HCT116 (cell line): Measurements from ENCODE around the gene KNSTRN. TPM values are rescaled to one million over a fixed set of nuclear protein-coding genes. Genes with fewer than 3 reads are reported as not detected.

Source experiments
- ATAC-seq: fragments of 200-7000 bp; cut with Tn5 transposase; 2 replicates; pipeline ENCODE4 v1.9.1; 2020; ENCODE audit warnings: mild to moderate bottlenecking, moderate library complexity
- BruUV-seq: library from RNA; stranded (reverse); fragments of 400-500 nt; replicated peaks from 2 replicates; lab custom pipeline; 2021; lab: Mats Ljungman, UMichigan
- CTCF ChIA-PET: fragments of 300-600 bp; sonication (Branson Sonifier 250); formaldehyde crosslinking; loops from one replicate; lab custom pipeline; 2021; ENCODE audit warnings: antibody characterized with exemption; lab: Charles Lee
- POLR2A ChIA-PET: fragments of 300-600, 350-600 bp; sonication (Branson Sonifier 250); formaldehyde crosslinking; loops from one replicate; lab custom pipeline; 2021; ENCODE audit warnings: antibody characterized with exemption; lab: Charles Lee
- RAD21 ChIA-PET, 2 experiments: fragments of 300-600 bp; sonication (Branson Sonifier 250); formaldehyde crosslinking; loops; one replicate each; lab custom pipeline; 2023; ENCODE audit warnings: low total read pairs in 2 of 2; ENCODE audit not compliant: uncharacterized antibody in 2 of 2, unreplicated experiment in 2 of 2, low non-redundant PET in 1 of 2; lab: Charles Lee
- DNase-seq: peaks from one replicate; pipeline ENCODE4 v3.0.0-alpha.2; 2010; ENCODE audit warnings: low read depth, low spot score
- H2AFZ ChIP-seq: fragments of 200-600 bp; shearing (Covaris generic), sonication (generic); 2 replicates; pipeline ENCODE4 v1.6.1; 2017; ENCODE audit warnings: low read depth, mixed run types, mixed read lengths, antibody characterized with exemption, low read length; ENCODE audit not compliant: poor library complexity, severe bottlenecking
- H3K27ac ChIP-seq: 2 replicates; pipeline ENCODE4 v1.5.1; 2012; ENCODE audit warnings: low read depth, low read length
- H3K27me3 ChIP-seq: fragments of 200-600 bp; sonication (generic); 2 replicates; pipeline ENCODE4 v1.6.1; 2016; ENCODE audit warnings: mixed run types, low read length, mixed read lengths; ENCODE audit not compliant: insufficient read depth
- H3K36me3 ChIP-seq, 2 experiments: fragments of 200-500 bp in 1 of 2; fragments of 200-600 bp in 1 of 2; sonication (Bioruptor generic) in 1 of 2; sonication (generic) in 1 of 2; 2 replicates each; pipeline versions ENCODE4 v1.5.1 to v1.6.1; 2014 to 2016; ENCODE audit warnings: low read length in 2 of 2, inconsistent platforms in 1 of 2, mixed read lengths in 1 of 2, mixed run types in 1 of 2; ENCODE audit not compliant: insufficient read depth in 2 of 2, control insufficient read depth in 1 of 2
- H3K4me1 ChIP-seq, 2 experiments: fragments of 200-600 bp in 1 of 2; sonication (generic) in 1 of 2; 2 replicates each; pipeline versions ENCODE4 v1.5.1 to v1.6.1; 2012 to 2017; ENCODE audit warnings: low read length in 2 of 2, inconsistent platforms in 1 of 2, mild to moderate bottlenecking in 1 of 2, mixed read lengths in 1 of 2, mixed run types in 1 of 2, moderate library complexity in 1 of 2; ENCODE audit not compliant: insufficient read depth in 2 of 2, control insufficient read depth in 1 of 2
- H3K4me2 ChIP-seq: fragments of 200-600 bp; sonication (generic); 2 replicates; pipeline ENCODE4 v1.6.1; 2017; ENCODE audit warnings: mixed run types, low read length, mixed read lengths
- H3K4me3 ChIP-seq, 2 experiments: fragments of 200-600 bp in 1 of 2; sonication (generic) in 1 of 2; replicated peaks in 1 of 2; 2 replicates each; pipeline ENCODE4 v1.5.1; 2011 to 2016; ENCODE audit warnings: low read length in 2 of 2, control low read depth in 1 of 2, low read depth in 1 of 2, mild to moderate bottlenecking in 1 of 2, mixed read lengths in 1 of 2, mixed run types in 1 of 2
- H3K79me2 ChIP-seq: fragments of 200-600 bp; sonication (generic); 2 replicates; pipeline ENCODE4 v1.6.1; 2017; ENCODE audit warnings: mild to moderate bottlenecking, mixed run types, low read length, moderate library complexity, mixed read lengths; ENCODE audit not compliant: insufficient read depth
- H3K9ac ChIP-seq: fragments of 200-600 bp; sonication (generic); 2 replicates; pipeline ENCODE4 v1.6.1; 2016; ENCODE audit warnings: low read length, mixed read lengths
- H3K9me2 ChIP-seq: fragments of 200-600 bp; sonication (generic), shearing (Covaris generic); 2 replicates; pipeline ENCODE4 v1.6.1; 2017; ENCODE audit warnings: mixed run types, mild to moderate bottlenecking, moderate library complexity; ENCODE audit not compliant: insufficient read depth
- H3K9me3 ChIP-seq, 2 experiments: fragments of 200-500 bp in 1 of 2; fragments of 200-600 bp in 1 of 2; sonication (Bioruptor generic) in 1 of 2; sonication (generic) in 1 of 2; 2 replicates each; pipeline ENCODE4 v1.6.1; 2014 to 2017; ENCODE audit warnings: low read length in 2 of 2, mixed read lengths in 2 of 2, inconsistent platforms in 1 of 2, low read depth in 1 of 2, mild to moderate bottlenecking in 1 of 2, mixed run types in 1 of 2, moderate library complexity in 1 of 2; ENCODE audit not compliant: control insufficient read depth in 1 of 2, insufficient read depth in 1 of 2
- H4K20me1 ChIP-seq: fragments of 200-600 bp; sonication (generic), shearing (Covaris generic); 2 replicates; pipeline ENCODE4 v1.6.1; 2017; ENCODE audit warnings: mixed run types, mild to moderate bottlenecking, moderate library complexity; ENCODE audit not compliant: insufficient read depth
- CBX3 ChIP-seq: IDR thresholded peaks from 2 replicates; pipeline ENCODE4 v1.6.1; 2012; ENCODE audit warnings: low read depth
- CEBPB ChIP-seq: IDR thresholded peaks from 2 replicates; pipeline ENCODE4 v1.6.1; 2012; ENCODE audit warnings: low read depth
- EGR1 ChIP-seq: IDR thresholded peaks from 2 replicates; pipeline ENCODE4 v1.6.1; 2012; ENCODE audit warnings: low read depth
- ELF1 ChIP-seq: IDR thresholded peaks from 2 replicates; pipeline ENCODE4 v1.6.1; 2012; ENCODE audit warnings: low read depth, borderline replicate concordance
- EZH2 ChIP-seq: fragments of 200-600 bp; sonication (generic); IDR thresholded peaks from 2 replicates; pipeline ENCODE4 v1.6.1; 2017; ENCODE audit warnings: antibody characterized with exemption, mixed run types
- EZH2phosphoT487 ChIP-seq: fragments of 200-600 bp; IDR thresholded peaks from 2 replicates; pipeline ENCODE4 v1.6.1; 2018; ENCODE audit warnings: antibody characterized with exemption, borderline replicate concordance
- FOSL1 ChIP-seq: IDR thresholded peaks from 2 replicates; pipeline ENCODE4 v1.6.1; 2012; ENCODE audit warnings: low read depth
- JUND ChIP-seq: IDR thresholded peaks from 2 replicates; pipeline ENCODE4 v1.6.1; 2012
- SIN3A ChIP-seq: IDR thresholded peaks from 2 replicates; pipeline ENCODE4 v1.6.1; 2012; ENCODE audit warnings: low read depth
- SP1 ChIP-seq: IDR thresholded peaks from 2 replicates; pipeline ENCODE4 v1.6.1; 2012; ENCODE audit warnings: low read depth
- TCF7L2 ChIP-seq: IDR thresholded peaks from 2 replicates; pipeline ENCODE4 v1.7.0; 2011; ENCODE audit warnings: borderline replicate concordance, inconsistent platforms; ENCODE audit not compliant: insufficient read depth, insufficient read length; ENCODE audit errors: extremely low read depth
- YY1 ChIP-seq: IDR thresholded peaks from 2 replicates; pipeline ENCODE4 v1.6.1; 2011; ENCODE audit warnings: low read length, low read depth, moderate library complexity, mild to moderate bottlenecking; ENCODE audit not compliant: insufficient replicate concordance; ENCODE audit errors: extremely low read depth
- ZFX ChIP-seq: fragments of 450-650 bp; IDR thresholded peaks from 2 replicates; pipeline ENCODE4 v1.6.1; 2017
- intact Hi-C: fragments of 100-400 bp; cut with micrococcal nuclease; formaldehyde crosslinking; loops from 2 replicates; pipeline ENCODE4 v1.10.0; 2022
- total RNA-seq: library from RNA; stranded (reverse); gene quantifications from one replicate; pipeline ENCODE4 v1.2.1, GENCODE V29; 2021; ENCODE audit not compliant: unreplicated experiment
- TF ChIP-seq, protein P1 (sequence below): IDR thresholded peaks from 2 replicates; pipeline ENCODE4 v1.6.1; 2012; ENCODE audit warnings: low read depth
- TF ChIP-seq, protein P2 (sequence below): IDR thresholded peaks from 2 replicates; pipeline ENCODE4 v1.6.1; 2012
- TF ChIP-seq, protein P3 (sequence below), 3 experiments: fragments of 200-600 bp in 1 of 3; sonication (generic) in 1 of 3; IDR thresholded peaks in 2 of 3; conservative IDR thresholded peaks in 1 of 3; 2 replicates each; pipeline ENCODE4 v1.5.1; 2012 to 2017; ENCODE audit warnings: low read depth in 2 of 3, low read length in 2 of 3, antibody characterized with exemption in 1 of 3, borderline replicate concordance in 1 of 3, control low read depth in 1 of 3, mild to moderate bottlenecking in 1 of 3, mixed read lengths in 1 of 3, mixed run types in 1 of 3, moderate library complexity in 1 of 3; ENCODE audit not compliant: insufficient read depth in 1 of 3

Gene KNSTRN
- total RNA-seq, 1 experiment from 2014 or later, result 84.1 TPM

GRCh38 chr15:40389824-40390595 is 7.5 kb downstream of the KNSTRN start:
- H3K4me3 ChIP-seq, result no peak overlapping the region
- intact Hi-C loops, result no loop called here
- no peaks in the 10 kb centered on the region for H3K9me2 ChIP-seq
- DNase-seq (no peak), ATAC-seq (no peak)
- BruUV-seq, result no TSS peak
- no peak overlapping the region for H3K4me2 ChIP-seq
- POLR2A ChIA-PET, result interaction anchor here (1.2 kb wide), 1 partner anchor 10 kb away, joined by 4 read pairs; no protein-coding TSS in a partner anchor
- no peak for TF ChIP-seq FOSL1
- no peak for TF ChIP-seq EZH2phosphoT487
- TF ChIP-seq YY1, result no peak
- no peak for TF ChIP-seq TCF7L2
- TF ChIP-seq JUND, result no peak
- TF ChIP-seq SIN3A, result no peak
- no peak for TF ChIP-seq SP1
- TF ChIP-seq ZFX, result no peak
- TF ChIP-seq CBX3, result no peak
- TF ChIP-seq ELF1, result no peak
- TF ChIP-seq, protein P1, sequence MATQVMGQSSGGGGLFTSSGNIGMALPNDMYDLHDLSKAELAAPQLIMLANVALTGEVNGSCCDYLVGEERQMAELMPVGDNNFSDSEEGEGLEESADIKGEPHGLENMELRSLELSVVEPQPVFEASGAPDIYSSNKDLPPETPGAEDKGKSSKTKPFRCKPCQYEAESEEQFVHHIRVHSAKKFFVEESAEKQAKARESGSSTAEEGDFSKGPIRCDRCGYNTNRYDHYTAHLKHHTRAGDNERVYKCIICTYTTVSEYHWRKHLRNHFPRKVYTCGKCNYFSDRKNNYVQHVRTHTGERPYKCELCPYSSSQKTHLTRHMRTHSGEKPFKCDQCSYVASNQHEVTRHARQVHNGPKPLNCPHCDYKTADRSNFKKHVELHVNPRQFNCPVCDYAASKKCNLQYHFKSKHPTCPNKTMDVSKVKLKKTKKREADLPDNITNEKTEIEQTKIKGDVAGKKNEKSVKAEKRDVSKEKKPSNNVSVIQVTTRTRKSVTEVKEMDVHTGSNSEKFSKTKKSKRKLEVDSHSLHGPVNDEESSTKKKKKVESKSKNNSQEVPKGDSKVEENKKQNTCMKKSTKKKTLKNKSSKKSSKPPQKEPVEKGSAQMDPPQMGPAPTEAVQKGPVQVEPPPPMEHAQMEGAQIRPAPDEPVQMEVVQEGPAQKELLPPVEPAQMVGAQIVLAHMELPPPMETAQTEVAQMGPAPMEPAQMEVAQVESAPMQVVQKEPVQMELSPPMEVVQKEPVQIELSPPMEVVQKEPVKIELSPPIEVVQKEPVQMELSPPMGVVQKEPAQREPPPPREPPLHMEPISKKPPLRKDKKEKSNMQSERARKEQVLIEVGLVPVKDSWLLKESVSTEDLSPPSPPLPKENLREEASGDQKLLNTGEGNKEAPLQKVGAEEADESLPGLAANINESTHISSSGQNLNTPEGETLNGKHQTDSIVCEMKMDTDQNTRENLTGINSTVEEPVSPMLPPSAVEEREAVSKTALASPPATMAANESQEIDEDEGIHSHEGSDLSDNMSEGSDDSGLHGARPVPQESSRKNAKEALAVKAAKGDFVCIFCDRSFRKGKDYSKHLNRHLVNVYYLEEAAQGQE, result no peak
- no peak for TF ChIP-seq EGR1
- TF ChIP-seq, protein P2, sequence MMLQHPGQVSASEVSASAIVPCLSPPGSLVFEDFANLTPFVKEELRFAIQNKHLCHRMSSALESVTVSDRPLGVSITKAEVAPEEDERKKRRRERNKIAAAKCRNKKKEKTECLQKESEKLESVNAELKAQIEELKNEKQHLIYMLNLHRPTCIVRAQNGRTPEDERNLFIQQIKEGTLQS, result no peak
- TF ChIP-seq, protein P3, sequence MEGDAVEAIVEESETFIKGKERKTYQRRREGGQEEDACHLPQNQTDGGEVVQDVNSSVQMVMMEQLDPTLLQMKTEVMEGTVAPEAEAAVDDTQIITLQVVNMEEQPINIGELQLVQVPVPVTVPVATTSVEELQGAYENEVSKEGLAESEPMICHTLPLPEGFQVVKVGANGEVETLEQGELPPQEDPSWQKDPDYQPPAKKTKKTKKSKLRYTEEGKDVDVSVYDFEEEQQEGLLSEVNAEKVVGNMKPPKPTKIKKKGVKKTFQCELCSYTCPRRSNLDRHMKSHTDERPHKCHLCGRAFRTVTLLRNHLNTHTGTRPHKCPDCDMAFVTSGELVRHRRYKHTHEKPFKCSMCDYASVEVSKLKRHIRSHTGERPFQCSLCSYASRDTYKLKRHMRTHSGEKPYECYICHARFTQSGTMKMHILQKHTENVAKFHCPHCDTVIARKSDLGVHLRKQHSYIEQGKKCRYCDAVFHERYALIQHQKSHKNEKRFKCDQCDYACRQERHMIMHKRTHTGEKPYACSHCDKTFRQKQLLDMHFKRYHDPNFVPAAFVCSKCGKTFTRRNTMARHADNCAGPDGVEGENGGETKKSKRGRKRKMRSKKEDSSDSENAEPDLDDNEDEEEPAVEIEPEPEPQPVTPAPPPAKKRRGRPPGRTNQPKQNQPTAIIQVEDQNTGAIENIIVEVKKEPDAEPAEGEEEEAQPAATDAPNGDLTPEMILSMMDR (IDR thresholded peaks at IDR 0.05 in 2 of 3, conservative IDR thresholded peaks at IDR 0.05 in 1 of 3; ENCODE audit: borderline replicate concordance in 1 of 3, insufficient read depth in 1 of 3, low read depth in 2 of 3, low read length in 2 of 3), result no peak
- no peak for TF ChIP-seq CEBPB
- no peak for TF ChIP-seq EZH2
- H3K9me3 ChIP-seq, result no peaks in the 10 kb centered on the region
- H3K36me3 ChIP-seq, result peaks cover 59 to 70% of the 10 kb centered on the region in 2 experiments
- H3K9ac ChIP-seq, result no peak overlapping the region
- CTCF ChIA-PET, result no interaction called here
- RAD21 ChIA-PET, result interaction anchor here in 1 of 2 experiments (0.5 kb wide), 1 partner anchor 1357 kb away, joined by 4 read pairs; no protein-coding TSS in a partner anchor
- no peak overlapping the region for H2AFZ ChIP-seq
- no peaks in the 10 kb centered on the region for H3K27me3 ChIP-seq
- no peaks in the 10 kb centered on the region for H4K20me1 ChIP-seq
- H3K4me1 ChIP-seq, result no peaks in the 10 kb centered on the region
- H3K79me2 ChIP-seq, result peaks cover 22% of the 10 kb centered on the region
- no peak overlapping the region for H3K27ac ChIP-seq
